Panc1 (cell line): ENCODE measurements around the gene GANC.

ENCODE experiments used
- CTCF ChIP-seq: fragments of 450-650 bp; IDR thresholded peaks from 2 replicates; pipeline ENCODE4 v1.5.1; 2017; ENCODE audit warnings: mild to moderate bottlenecking
- POLR2AphosphoS5 ChIP-seq: IDR thresholded peaks from 2 replicates; pipeline ENCODE4 v1.6.1; 2012; ENCODE audit warnings: mild to moderate bottlenecking, low read depth, low read length, moderate library complexity
- SIN3A ChIP-seq: IDR thresholded peaks from 2 replicates; pipeline ENCODE4 v1.6.1; 2012; ENCODE audit warnings: low read depth, mild to moderate bottlenecking, low read length, moderate library complexity, borderline replicate concordance; ENCODE audit not compliant: insufficient read depth
- TCF7L2 ChIP-seq: IDR thresholded peaks from 2 replicates; pipeline ENCODE4 v1.6.1; 2011; ENCODE audit warnings: mild to moderate bottlenecking, low read depth, low read length, inconsistent platforms
- TF ChIP-seq, protein P1 (sequence below), 2 experiments: IDR thresholded peaks; 2 replicates each; pipeline ENCODE4 v1.6.1; 2011 to 2012; ENCODE audit warnings: low read depth in 2 of 2, control low read depth in 1 of 2, low read length in 1 of 2, mild to moderate bottlenecking in 1 of 2, moderate library complexity in 1 of 2; ENCODE audit not compliant: insufficient read depth in 1 of 2

DNA sequence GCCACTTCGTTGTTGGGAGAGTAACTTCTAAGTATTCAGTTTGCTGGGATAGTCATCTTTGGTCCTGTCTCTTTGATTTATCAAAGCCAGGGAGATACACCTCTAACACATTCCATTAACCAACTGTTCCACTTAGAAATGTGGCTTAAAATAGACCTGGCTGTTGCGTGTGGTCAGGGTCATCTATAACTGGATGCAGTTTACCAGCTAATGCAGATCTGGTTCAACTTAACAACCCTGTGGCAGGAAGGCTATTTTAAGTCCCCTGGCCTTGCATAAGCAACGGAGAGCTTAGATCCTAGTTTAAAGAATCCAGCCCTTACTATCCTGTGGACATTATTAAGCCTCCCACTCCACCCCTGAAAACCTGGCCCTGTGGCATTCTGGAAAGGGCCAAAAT, 58.2 kb downstream of the GANC start:
- TF ChIP-seq CTCF (no peak), SIN3A (no peak), TCF7L2 (no peak), POLR2AphosphoS5 (no peak)
- TF ChIP-seq, protein P1, sequence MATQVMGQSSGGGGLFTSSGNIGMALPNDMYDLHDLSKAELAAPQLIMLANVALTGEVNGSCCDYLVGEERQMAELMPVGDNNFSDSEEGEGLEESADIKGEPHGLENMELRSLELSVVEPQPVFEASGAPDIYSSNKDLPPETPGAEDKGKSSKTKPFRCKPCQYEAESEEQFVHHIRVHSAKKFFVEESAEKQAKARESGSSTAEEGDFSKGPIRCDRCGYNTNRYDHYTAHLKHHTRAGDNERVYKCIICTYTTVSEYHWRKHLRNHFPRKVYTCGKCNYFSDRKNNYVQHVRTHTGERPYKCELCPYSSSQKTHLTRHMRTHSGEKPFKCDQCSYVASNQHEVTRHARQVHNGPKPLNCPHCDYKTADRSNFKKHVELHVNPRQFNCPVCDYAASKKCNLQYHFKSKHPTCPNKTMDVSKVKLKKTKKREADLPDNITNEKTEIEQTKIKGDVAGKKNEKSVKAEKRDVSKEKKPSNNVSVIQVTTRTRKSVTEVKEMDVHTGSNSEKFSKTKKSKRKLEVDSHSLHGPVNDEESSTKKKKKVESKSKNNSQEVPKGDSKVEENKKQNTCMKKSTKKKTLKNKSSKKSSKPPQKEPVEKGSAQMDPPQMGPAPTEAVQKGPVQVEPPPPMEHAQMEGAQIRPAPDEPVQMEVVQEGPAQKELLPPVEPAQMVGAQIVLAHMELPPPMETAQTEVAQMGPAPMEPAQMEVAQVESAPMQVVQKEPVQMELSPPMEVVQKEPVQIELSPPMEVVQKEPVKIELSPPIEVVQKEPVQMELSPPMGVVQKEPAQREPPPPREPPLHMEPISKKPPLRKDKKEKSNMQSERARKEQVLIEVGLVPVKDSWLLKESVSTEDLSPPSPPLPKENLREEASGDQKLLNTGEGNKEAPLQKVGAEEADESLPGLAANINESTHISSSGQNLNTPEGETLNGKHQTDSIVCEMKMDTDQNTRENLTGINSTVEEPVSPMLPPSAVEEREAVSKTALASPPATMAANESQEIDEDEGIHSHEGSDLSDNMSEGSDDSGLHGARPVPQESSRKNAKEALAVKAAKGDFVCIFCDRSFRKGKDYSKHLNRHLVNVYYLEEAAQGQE (IDR thresholded peaks at IDR 0.05; ENCODE audit: insufficient read depth in 1 of 2, low read depth in 2 of 2, low read length in 1 of 2), result no peak
